ENCODE results near the gene LNX1.

GRCh38 chr4:53591372-53591892 lies at the start of gene LNX1:
- TF ChIP-seq PATZ1 (CRISPR knock-in tag; IDR thresholded peaks at IDR 0.05; ENCODE audit: borderline replicate concordance): no peak
- no peak for TF ChIP-seq SNAI2 (CRISPR knock-in tag; IDR thresholded peaks at IDR 0.05)
- no peak for TF ChIP-seq BACH2 (CRISPR knock-in tag; IDR thresholded peaks at IDR 0.05; ENCODE audit: borderline replicate concordance)
- TF ChIP-seq CSRNP3 (CRISPR knock-in tag; IDR thresholded peaks at IDR 0.05): no peak
- no peak for TF ChIP-seq CREB5 (CRISPR knock-in tag; IDR thresholded peaks at IDR 0.05; ENCODE audit: low read depth)
- no peak for TF ChIP-seq ISL1 (CRISPR knock-in tag; IDR thresholded peaks at IDR 0.05)
- no peak for TF ChIP-seq ZNF8 (CRISPR knock-in tag; IDR thresholded peaks at IDR 0.05)
- no peak for TF ChIP-seq POU6F1 (CRISPR knock-in tag; IDR thresholded peaks at IDR 0.05; ENCODE audit: borderline replicate concordance, low read depth)
- no peak for TF ChIP-seq ESRRG (CRISPR knock-in tag; IDR thresholded peaks at IDR 0.05)
- TF ChIP-seq GLIS3 (CRISPR knock-in tag; IDR thresholded peaks at IDR 0.05): no peak
- no peak for TF ChIP-seq OSR1 (CRISPR knock-in tag; IDR thresholded peaks at IDR 0.05)
